Activated CD4-positive, alpha-beta T cell treated with anti-CD3 and anti-CD28 coated beads for 24 hours (primary cell): Measurements from ENCODE around the gene ERGIC1.

Experiments used
- DNase-seq, 2 donors: peaks; one replicate each; pipeline ENCODE4 v3.0.0-alpha.2; 2020; ENCODE audit warnings: low read depth in 2 of 2

Gene ERGIC1

DNA sequence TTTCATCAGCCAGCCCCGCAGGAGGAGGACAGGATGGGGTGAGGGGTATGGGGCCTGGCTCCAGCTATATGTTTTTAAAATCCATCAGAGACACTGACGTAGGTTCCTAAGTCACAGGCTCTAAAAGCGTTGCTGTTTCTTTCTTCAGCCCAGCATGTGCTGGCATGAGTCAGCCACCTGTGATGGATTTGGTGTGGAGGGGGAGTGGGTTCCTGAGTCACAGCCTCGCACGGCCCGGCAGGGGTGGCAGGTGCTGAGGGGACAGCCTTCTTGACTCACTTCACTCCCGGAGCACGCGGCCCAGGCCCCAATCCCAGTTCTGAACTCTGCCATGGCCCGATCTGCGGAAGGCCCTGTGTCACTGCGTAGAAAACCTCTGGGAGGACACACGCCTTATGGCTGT is 86.4 kb downstream of the ERGIC1 start:
- DNase-seq, result no peak

DNA sequence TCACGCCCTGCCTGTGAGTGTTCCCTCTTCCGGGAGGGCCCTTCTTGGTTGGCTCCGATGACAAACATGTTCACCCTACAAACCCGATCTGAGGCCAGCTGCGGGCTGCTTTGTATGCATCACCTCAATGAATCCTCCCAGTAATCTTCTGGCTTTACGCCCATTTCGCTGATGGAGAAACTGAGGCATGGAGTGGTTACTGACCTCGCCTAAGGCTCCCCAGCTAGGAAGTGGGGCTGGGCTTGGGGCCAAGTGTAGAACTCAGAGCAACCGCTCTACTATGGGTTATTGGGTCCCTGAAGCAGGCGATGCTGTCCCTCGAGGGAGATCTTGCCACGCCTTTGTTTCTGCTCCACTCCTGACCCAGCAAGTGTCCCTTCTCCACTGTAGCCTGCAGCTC is 86.9 kb downstream of the ERGIC1 start:
- no peak for DNase-seq

- DNase-seq, result no peak
Measured at GRCh38 chr5:172921906-172922305, 87.9 kb downstream of the ERGIC1 start.

- DNase-seq, result no peak
Measured at GRCh38 chr5:172923539-172923938, 89.5 kb downstream of the ERGIC1 start.

- no peak for DNase-seq
Measured at GRCh38 chr5:172925336-172925948, 91.4 kb downstream of the ERGIC1 start.

DNA sequence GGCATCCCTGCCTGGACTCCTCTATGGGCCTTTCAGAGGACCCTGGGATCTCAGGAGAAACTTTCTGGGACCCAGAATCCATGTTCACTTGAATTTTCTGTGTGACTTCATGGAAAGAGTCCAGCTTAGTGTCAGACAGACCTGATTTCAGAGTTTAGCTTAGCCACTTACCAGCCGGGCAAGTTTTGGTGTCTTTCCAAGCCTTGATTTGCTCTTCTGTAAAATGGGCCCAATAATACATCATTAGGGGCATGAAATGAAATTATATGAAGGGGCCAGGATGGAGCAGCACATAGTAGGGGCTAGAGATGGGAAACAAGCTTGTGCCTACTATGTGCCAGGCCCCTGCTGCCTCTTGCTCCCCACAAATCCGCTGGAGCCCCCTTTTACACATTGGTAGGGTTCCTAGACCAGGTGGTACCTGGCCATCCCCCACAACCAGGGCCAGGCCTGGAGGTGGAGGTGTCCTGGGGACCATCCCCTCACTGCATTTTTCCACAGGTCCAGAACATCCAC is 92.0 kb downstream of the ERGIC1 start:
- no peak for DNase-seq

DNA sequence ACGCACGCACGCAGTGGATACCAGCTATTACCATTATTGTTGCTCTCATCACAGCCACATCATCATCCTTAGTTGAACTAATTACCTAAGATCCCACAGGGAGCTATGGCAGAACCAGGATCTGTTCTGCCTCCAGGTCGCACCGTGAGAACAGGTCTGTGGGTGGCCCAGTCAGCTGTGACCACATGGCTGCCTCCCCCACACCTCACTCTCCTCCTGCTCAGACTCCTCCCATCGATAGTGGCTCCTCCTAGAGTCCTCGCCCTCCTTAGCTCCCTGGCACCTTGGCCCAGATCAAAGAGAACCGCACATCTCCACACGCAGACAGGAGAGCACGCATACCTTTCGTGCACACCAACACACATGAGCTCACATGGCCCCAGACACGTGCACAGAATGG is 92.7 kb downstream of the ERGIC1 start:
- DNase-seq, result no peak

DNA sequence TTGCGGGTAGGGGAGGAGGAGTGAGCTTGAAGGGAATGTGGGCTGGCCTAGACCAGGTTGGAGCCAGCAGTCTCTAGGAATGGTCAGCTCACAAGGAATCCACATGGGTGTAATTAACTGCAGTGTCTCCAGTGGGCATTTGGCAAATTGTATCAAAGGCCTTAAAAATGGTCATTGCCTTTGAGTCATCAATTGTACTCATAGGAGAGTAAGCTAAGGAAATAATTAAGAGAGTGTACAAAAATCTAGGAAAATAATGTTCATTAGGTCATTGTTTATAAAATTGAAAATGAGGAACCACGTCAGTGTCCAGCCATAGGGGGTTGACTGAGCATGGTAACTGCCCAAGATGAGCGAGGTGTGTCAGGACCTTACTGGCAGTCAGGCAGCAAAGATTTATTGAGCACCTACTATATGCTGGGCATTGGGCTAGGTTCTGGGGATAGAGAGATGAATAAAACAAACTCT is 95.4 kb downstream of the ERGIC1 start:
- DNase-seq, result no peak

DNA sequence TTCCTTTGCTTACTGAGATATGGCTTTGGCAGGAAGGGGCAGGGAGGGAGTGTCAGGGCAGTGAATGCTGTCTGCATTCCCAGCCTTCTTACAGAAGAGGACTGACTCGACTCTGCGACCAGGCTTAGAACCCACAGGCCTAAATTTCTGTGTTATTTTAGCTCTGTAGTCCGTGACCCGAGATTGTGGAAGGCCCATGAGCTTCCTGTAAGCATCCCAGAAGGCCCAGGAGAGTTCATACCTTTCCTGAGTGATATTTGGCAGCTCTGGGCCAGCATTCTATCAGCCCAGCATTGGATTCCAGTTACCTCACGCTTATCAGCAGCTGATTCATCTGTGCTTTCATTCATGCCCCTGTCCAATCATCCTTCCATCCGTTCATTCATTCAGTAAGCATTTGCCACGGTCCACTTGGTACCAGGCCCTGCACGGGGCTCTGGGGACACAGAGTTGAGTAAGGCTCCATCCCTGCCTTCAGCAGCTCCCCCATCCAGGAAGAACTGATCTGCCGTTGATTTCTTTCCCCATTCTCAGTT is 97.0 kb downstream of the ERGIC1 start:
- DNase-seq, result no peak

DNA sequence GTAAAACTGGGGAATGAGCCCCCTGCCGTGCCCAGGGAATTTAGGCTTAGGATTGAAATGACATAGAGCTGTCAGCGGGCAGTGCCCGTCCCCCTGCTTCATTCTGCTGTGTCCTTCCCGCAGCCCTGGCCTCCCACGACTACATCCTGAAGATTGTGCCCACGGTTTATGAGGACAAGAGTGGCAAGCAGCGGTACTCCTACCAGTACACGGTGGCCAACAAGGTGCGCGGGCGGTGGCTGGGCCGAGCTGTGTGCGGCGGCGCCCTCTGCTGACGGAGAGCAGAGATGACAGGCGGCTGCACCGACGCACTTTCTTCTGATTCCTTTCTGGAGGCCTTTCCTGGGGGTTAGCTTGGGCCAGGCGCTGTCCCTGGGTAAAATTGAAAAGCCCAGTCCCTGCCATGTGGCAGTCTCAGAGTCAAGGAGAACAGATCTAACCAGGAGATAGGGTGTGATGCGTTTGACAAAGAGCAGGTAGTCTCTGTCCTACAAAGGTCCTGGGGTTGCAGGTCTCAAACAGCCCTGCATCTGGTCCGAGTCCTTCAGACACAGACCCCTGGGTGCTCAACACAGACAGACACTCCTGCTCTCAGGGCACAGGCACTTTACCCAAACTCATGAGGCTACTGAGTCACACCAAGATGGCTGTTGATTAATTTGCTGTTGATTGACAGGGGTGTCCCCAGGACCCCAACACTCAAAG is 98.4 kb downstream of the ERGIC1 start:
- peak; percentile 65 to 68 for DNase-seq

GRCh38 chr5:172933238-172933637 is 99.2 kb downstream of the ERGIC1 start:
- DNase-seq, result no peak

GRCh38 chr5:172935096-172935495 is 101.0 kb downstream of the ERGIC1 start:
- no peak for DNase-seq

DNA sequence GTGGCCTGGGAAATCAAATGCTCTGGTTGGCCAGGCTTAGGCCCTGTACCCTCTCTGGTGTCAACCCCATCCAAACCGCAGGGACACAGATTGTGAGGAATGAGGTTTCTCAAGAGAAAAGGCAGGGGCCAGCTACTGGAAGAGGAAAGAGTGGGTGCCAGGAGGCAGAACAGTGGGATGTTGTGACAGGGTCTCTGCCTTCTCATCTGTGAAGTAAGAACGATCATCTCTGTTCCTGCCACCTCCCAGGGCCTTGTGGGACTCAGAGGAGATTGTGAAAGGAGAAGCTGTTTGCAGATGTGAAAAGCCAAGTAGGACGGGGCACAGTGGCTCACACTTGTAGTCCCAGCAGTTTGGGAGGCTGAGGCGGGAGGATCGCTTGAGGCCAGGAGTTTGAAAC is 102.3 kb downstream of the ERGIC1 start:
- DNase-seq, result no peak

GRCh38 chr5:172939071-172939470 is 105.0 kb downstream of the ERGIC1 start:
- DNase-seq, result no peak

DNA sequence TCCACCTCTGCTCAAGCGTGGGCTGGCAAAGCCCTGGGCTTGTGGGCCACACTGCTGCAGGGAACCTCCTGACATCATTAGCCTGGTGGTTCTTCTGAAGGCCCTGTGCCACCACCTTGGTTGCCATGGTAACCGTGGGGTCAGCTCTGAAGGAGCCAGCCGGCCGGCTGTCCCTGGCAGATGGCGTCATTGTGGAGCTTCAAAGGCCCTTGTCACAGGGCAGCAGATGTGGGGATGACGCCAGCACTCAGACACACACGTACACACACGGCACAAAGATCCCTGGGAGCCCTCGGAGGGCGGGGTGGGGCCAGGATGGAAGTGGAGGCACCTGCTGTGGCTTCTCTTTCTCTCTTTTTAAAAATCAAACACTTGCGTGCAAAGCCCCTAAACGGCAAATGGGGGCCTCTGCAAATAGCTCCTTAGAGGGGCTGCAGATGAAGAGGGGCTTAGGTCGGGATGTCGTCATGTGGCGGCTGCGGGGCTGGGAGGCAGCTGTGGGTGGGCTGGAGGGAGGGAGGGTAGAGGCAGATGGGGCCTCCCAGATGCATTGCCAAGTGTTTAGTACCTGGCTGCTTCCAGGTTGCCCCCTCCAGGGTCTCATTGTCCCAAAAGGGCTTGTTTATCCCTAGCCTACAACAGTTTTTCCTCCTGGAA is 105.7 kb downstream of the ERGIC1 start:
- DNase-seq, result no peak

GRCh38 chr5:172940268-172941066 is 106.4 kb downstream of the ERGIC1 start:
- DNase-seq, result no peak

- no peak for DNase-seq
Measured at GRCh38 chr5:172941067-172941516, 107.0 kb downstream of the ERGIC1 start.

- DNase-seq, result no peak
Measured at GRCh38 chr5:172942556-172942955, 108.5 kb downstream of the ERGIC1 start.

DNA sequence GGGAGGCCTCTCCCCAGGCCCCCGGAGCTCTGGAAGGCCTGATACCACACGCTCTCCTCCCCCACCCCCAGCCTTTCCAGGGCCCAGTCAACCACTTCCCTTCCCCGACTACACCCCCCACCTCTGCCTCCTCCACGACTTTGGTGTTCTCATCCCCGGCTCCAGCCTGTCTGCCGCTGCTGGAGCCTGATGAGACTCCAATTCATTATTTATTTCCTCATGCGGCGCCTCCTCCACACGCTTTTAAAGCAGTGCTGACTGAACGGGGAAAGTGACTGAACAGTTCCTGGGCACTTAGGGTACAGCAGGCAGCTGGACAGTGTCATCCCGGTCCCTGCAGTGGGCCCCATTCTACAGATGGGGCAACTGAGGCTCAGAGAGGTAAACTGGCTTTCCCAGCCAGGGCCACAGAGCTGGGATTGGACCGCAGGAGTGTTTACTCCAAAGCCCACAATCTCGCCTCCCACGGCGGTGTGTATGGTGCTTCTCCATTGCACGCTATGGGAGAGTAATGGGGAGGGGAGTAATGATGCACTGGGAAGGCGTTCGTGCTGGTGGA is 109.3 kb downstream of the ERGIC1 start:
- no peak for DNase-seq

DNA sequence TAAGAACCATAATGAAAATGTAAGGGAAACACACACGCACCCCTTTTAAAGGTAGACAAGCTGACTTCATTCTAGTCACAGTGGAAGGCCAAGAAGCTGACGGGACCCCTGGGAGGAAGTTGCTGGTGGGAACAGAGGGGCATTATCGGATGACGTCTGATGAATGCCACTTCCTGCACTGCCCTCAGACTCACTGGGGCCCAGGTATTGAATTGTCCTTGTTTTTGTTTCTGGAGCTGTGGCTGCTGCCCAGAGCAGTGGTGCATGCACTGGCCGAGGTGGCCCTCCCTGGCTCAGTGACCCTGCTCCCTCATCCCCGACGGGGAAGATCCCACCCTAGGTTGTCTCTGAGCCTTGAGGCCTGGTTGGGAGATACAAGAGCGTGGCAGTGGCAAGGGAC is 109.9 kb downstream of the ERGIC1 start:
- DNase-seq, result no peak

GRCh38 chr5:172944741-172945140 is 110.7 kb downstream of the ERGIC1 start:
- no peak for DNase-seq
